Liver (tissue), 3 donors: ENCODE results near the gene MAN2A1.

Experiments used
- ATF3 ChIP-seq: IDR thresholded peaks from 2 replicates; pipeline ENCODE4 v1.6.1; 2016; ENCODE audit warnings: antibody characterized with exemption
- CTCF ChIP-seq: fragments of 150-350 bp; IDR thresholded peaks from 2 replicates; pipeline ENCODE4 v1.5.1; 2017; ENCODE audit warnings: improper control_type of control experiment, low read depth, low read length; ENCODE audit not compliant: missing input control
- HNF4G ChIP-seq: IDR thresholded peaks from 2 replicates; pipeline ENCODE4 v1.6.1; 2016; ENCODE audit warnings: antibody characterized with exemption
- RAD21 ChIP-seq, 2 donors: IDR thresholded peaks; 2 replicates each; pipeline ENCODE4 v1.6.1; 2016; ENCODE audit warnings: antibody characterized with exemption in 2 of 2, mild to moderate bottlenecking in 2 of 2
- SP1 ChIP-seq: IDR thresholded peaks from 2 replicates; pipeline ENCODE4 v1.6.1; 2018; ENCODE audit warnings: antibody characterized with exemption, mild to moderate bottlenecking
- donor health status: healthy.
- donor health status: healthy.

GRCh38 chr5:109888989-109889388 lies 199.3 kb downstream of the MAN2A1 start:
- TF ChIP-seq CTCF (no peak), SP1 (no peak), ATF3 (no peak), HNF4G (no peak), RAD21 (IDR thresholded peaks at IDR 0.05) (no peak)
